AG09309 (cell line): ENCODE measurements around the gene ETFA.
A peak's percentile ranks its signal among the peaks of the same experiment; 100 is the strongest.

Experiments used
- DNase-seq: peaks from one replicate; pipeline ENCODE4 v3.0.0-alpha.2; 2010; ENCODE audit warnings: low read depth
- H3K4me3 ChIP-seq: 2 replicates; pipeline ENCODE4 v1.5.1; 2011; ENCODE audit warnings: mild to moderate bottlenecking, low read depth, low read length, moderate library complexity; ENCODE audit not compliant: control insufficient read depth
- TF ChIP-seq, protein P1 (sequence below): IDR thresholded peaks from 2 replicates; pipeline ENCODE4 v1.5.1; 2011; ENCODE audit warnings: mild to moderate bottlenecking, low read depth, low read length, inconsistent platforms; ENCODE audit not compliant: insufficient read depth, control insufficient read depth; ENCODE audit errors: missing control alignments

The ETFA gene

DNA sequence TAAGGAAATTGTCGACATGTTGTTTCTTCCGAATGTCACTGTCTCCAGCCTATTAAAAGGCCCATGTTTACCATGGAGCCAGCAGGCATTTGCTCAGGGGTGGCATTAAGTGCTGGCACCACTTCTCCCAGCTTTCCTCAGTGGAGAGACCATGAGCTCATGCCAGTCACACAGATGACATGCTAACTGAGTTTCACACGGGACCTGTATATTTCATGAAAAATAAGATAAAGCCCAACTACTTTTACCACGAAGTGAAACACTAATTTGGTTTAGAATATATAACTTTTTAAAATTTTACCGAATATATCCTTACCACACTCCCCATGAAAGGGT is 93.4 kb downstream of the ETFA start:
- no peak overlapping the region for H3K4me3 ChIP-seq
- no peak for DNase-seq
- TF ChIP-seq, protein P1, sequence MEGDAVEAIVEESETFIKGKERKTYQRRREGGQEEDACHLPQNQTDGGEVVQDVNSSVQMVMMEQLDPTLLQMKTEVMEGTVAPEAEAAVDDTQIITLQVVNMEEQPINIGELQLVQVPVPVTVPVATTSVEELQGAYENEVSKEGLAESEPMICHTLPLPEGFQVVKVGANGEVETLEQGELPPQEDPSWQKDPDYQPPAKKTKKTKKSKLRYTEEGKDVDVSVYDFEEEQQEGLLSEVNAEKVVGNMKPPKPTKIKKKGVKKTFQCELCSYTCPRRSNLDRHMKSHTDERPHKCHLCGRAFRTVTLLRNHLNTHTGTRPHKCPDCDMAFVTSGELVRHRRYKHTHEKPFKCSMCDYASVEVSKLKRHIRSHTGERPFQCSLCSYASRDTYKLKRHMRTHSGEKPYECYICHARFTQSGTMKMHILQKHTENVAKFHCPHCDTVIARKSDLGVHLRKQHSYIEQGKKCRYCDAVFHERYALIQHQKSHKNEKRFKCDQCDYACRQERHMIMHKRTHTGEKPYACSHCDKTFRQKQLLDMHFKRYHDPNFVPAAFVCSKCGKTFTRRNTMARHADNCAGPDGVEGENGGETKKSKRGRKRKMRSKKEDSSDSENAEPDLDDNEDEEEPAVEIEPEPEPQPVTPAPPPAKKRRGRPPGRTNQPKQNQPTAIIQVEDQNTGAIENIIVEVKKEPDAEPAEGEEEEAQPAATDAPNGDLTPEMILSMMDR = no peak

DNA sequence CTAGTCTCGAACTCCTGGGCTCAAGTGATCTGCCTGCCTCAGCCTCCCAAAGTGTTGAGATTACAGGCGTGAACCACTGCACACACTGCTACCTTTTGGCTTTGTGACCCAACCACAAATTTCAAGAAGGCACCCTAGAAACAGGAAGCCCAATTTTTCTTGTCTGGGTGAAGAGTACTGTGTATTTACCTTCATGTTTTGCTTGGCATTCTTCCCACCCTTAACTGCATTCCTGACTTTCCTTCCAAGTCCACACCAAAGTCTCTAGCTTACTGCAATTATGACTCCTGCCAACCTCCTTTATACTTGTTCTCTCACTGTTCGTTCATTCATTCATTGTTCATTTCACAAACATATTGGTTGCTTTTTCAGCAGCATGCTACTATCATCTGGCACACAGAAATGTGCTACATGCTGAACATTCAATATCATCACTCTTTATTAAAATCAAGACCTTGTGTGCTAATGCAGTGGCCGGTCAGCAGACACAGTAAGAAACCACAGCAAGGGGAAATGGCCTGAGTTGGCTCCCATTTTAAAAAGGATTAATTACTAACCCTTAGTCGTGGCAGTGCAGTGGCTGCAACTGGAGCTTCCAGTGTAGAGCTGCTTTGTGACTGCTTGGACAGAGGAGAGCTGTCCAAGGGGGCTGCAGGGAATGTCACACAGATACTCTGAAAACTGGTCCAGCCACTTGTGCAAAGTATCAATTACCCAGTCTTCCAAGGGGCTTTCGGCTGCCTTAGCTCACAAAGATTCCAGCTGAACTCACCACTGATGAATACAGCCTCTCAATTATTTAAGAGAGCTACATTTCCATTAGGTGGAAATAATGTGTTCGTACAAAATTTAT is 94.0 kb downstream of the ETFA start:
- peak; percentile 3 for DNase-seq
- TF ChIP-seq, protein P1 = no peak
- no peak overlapping the region for H3K4me3 ChIP-seq

DNA sequence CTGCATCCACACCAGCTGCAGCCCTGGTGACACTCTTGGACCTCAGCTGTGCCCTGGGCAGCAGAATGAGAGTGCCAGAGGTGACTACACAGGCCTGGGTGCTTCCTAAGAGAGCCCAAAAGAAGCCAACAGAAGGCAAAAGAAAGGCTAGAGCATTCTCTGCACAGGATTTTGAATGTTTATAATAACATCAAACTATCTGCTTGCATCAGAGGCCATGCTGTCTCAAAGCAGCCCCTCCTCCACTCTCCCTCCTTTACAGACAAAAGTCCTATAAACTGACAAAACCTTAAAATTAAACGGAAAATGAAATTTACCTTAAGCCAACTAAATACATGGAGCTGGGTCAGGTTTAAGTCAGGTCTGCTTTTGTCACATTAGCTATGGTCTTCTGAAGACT is 95.6 kb downstream of the ETFA start:
- TF ChIP-seq, protein P1 = no peak
- DNase-seq = no peak
- no peak overlapping the region for H3K4me3 ChIP-seq

- TF ChIP-seq, protein P1 = no peak
- DNase-seq = no peak
- no peak overlapping the region for H3K4me3 ChIP-seq
Observed at GRCh38 chr15:76209942-76210341, 101.3 kb downstream of the ETFA start.

GRCh38 chr15:76209523-76209922 is 101.7 kb downstream of the ETFA start:
- TF ChIP-seq, protein P1 = no peak
- DNase-seq = no peak
- H3K4me3 ChIP-seq = no peak overlapping the region

- TF ChIP-seq, protein P1 = no peak
- H3K4me3 ChIP-seq = no peak overlapping the region
- no peak for DNase-seq
Observed at GRCh38 chr15:76208786-76209424, 102.4 kb downstream of the ETFA start.
